ENCODE measurements around the gene ZNF19. TPM values are rescaled to one million over a fixed set of nuclear protein-coding genes. Genes with fewer than 3 reads are reported as not detected.

ZNF19 gene
- total RNA-seq, 1 experiment from 2014 or later = 2.6 TPM

GRCh38 chr16:71428385-71428784 lies 60.7 kb downstream of the ZNF19 start:
- BruUV-seq (replicated peaks) = no TSS peak
- ChIA-PET POLR2A (ENCODE audit: low non-redundant PET) (no interaction called here), CTCF (interaction anchor here (0.7 kb wide), 1 partner anchor 156 kb away, joined by 3 read pairs; no protein-coding TSS in a partner anchor)

GRCh38 chr16:71426880-71427615 lies 62.1 kb downstream of the ZNF19 start:
- Histone ChIP-seq H3K27ac (ENCODE audit: low read depth, low read length, poor library complexity, severe bottlenecking) (no peak overlapping the region), H3K4me1 (ENCODE audit: insufficient read depth, low read length, poor library complexity, severe bottlenecking) (no peaks in the 10 kb centered on the region), H3K27me3 (replicated peaks; ENCODE audit: insufficient read depth, low read depth, low read length, poor library complexity) (peaks cover 72% of the 10 kb centered on the region), H3K36me3 (ENCODE audit: insufficient read depth, low read length, poor library complexity, severe bottlenecking) (no peaks in the 10 kb centered on the region), H3K9me3 (ENCODE audit: low read depth, low read length, poor library complexity, severe bottlenecking) (no peaks in the 10 kb centered on the region), H3K4me3 (ENCODE audit: low read depth, low read length, poor library complexity, severe bottlenecking) (no peak overlapping the region)
- no TSS peak for BruUV-seq (replicated peaks)
- intact Hi-C loops (cut with micrococcal nuclease; ENCODE audit: unreplicated experiment) = no loop called here
- POLR2A ChIA-PET (ENCODE audit: low non-redundant PET) = no interaction called here
- CTCF ChIA-PET = no interaction called here
- DNase-seq (ENCODE audit: low spot score) = no peak
- TF ChIP-seq CTCF (conservative IDR thresholded peaks at IDR 0.05; ENCODE audit: low read depth, low read length) (no peak), EZH2 (IDR thresholded peaks at IDR 0.05; ENCODE audit: borderline replicate concordance, low read depth, low read length, poor library complexity, severe bottlenecking) (no peak)

More at GRCh38 chr16:71428385-71428784, 60.7 kb downstream of the ZNF19 start:
- no peak overlapping the region for H3K27ac ChIP-seq (ENCODE audit: low read depth, low read length, poor library complexity, severe bottlenecking)
- H3K9me3 ChIP-seq (ENCODE audit: low read depth, low read length, poor library complexity, severe bottlenecking) = no peaks in the 10 kb centered on the region
- H3K36me3 ChIP-seq (ENCODE audit: insufficient read depth, low read length, poor library complexity, severe bottlenecking) = no peaks in the 10 kb centered on the region
- H3K27me3 ChIP-seq (replicated peaks; ENCODE audit: insufficient read depth, low read depth, low read length, poor library complexity) = peaks cover 65% of the 10 kb centered on the region
- DNase-seq (ENCODE audit: low spot score) = no peak
- no peaks in the 10 kb centered on the region for H3K4me1 ChIP-seq (ENCODE audit: insufficient read depth, low read length, poor library complexity, severe bottlenecking)
- no peak overlapping the region for H3K4me3 ChIP-seq (ENCODE audit: low read depth, low read length, poor library complexity, severe bottlenecking)
- TF ChIP-seq EZH2 (IDR thresholded peaks at IDR 0.05; ENCODE audit: borderline replicate concordance, low read depth, low read length, poor library complexity, severe bottlenecking) = no peak
- TF ChIP-seq CTCF (conservative IDR thresholded peaks at IDR 0.05; ENCODE audit: low read depth, low read length) = no peak
- intact Hi-C loops (cut with micrococcal nuclease; ENCODE audit: unreplicated experiment) = no loop called here

- no peak for TF ChIP-seq CTCF (conservative IDR thresholded peaks at IDR 0.05; ENCODE audit: low read depth, low read length)
- no peak for TF ChIP-seq EZH2 (IDR thresholded peaks at IDR 0.05; ENCODE audit: borderline replicate concordance, low read depth, low read length, poor library complexity, severe bottlenecking)
- H3K27me3 ChIP-seq (replicated peaks; ENCODE audit: insufficient read depth, low read depth, low read length, poor library complexity) = peaks cover 70% of the 10 kb centered on the region
- no peaks in the 10 kb centered on the region for H3K9me3 ChIP-seq (ENCODE audit: low read depth, low read length, poor library complexity, severe bottlenecking)
- intact Hi-C loops (cut with micrococcal nuclease; ENCODE audit: unreplicated experiment) = no loop called here
- H3K4me3 ChIP-seq (ENCODE audit: low read depth, low read length, poor library complexity, severe bottlenecking) = peak overlapping the region; percentile 26
- peak; percentile 80 for DNase-seq (ENCODE audit: low spot score)
- no peaks in the 10 kb centered on the region for H3K36me3 ChIP-seq (ENCODE audit: insufficient read depth, low read length, poor library complexity, severe bottlenecking)
- no peaks in the 10 kb centered on the region for H3K4me1 ChIP-seq (ENCODE audit: insufficient read depth, low read length, poor library complexity, severe bottlenecking)
- ChIA-PET POLR2A (ENCODE audit: low non-redundant PET) (no interaction called here), CTCF (no interaction called here)
- BruUV-seq (replicated peaks) = no TSS peak
- no peak overlapping the region for H3K27ac ChIP-seq (ENCODE audit: low read depth, low read length, poor library complexity, severe bottlenecking)
Observed at GRCh38 chr16:71426069-71426879, 62.9 kb downstream of the ZNF19 start.
